Activated T-helper 17 cell treated with anti-CD3 and anti-CD28 coated beads, Interleukin-2, amount 50 U/mL, for 72 hours (primary cell): ENCODE results near the gene WNT7B. TPM values are rescaled to one million over a fixed set of nuclear protein-coding genes. Genes with fewer than 3 reads are reported as not detected.
A peak's percentile ranks its signal among the peaks of the same experiment; 100 is the strongest.

Experiments used
- ATAC-seq: fragments of 150-1000 bp; cut with Tn5 transposase; replicated peaks from 2 replicates; pipeline ENCODE4 v1.10.0; 2021; ENCODE audit warnings: mild to moderate bottlenecking, moderate library complexity
- H3K27ac Mint-ChIP-seq: one replicate; pipeline ENCODE4 v1.8.0; 2022; ENCODE audit warnings: mixed read lengths
- H3K27me3 Mint-ChIP-seq: one replicate; pipeline ENCODE4 v1.8.0; 2022; ENCODE audit warnings: mixed read lengths
- H3K36me3 Mint-ChIP-seq: one replicate; pipeline ENCODE4 v1.8.0; 2022; ENCODE audit warnings: low read depth, mild to moderate bottlenecking, mixed read lengths
- H3K4me1 Mint-ChIP-seq: one replicate; pipeline ENCODE4 v1.8.0; 2022; ENCODE audit warnings: mixed read lengths
- H3K4me3 Mint-ChIP-seq: one replicate; pipeline ENCODE4 v1.8.0; 2022; ENCODE audit warnings: mild to moderate bottlenecking, mixed read lengths
- H3K9me3 Mint-ChIP-seq: one replicate; pipeline ENCODE4 v1.8.0; 2022; ENCODE audit warnings: mixed read lengths
- total RNA-seq, 2 donors: library from RNA; stranded (reverse); gene quantifications; one replicate each; pipeline ENCODE4 v1.2.3, GENCODE V29; 2022

WNT7B gene
- total RNA-seq, 2 donors from 2014 or later = not detected

GRCh38 chr22:46002757-46003270 lies 25.9 kb upstream of the WNT7B start:
- Mint-ChIP-seq H3K27me3 (peaks cover 6% of the 10 kb centered on the region), H3K4me1 (no peaks in the 10 kb centered on the region), H3K4me3 (no peak overlapping the region), H3K9me3 (no peaks in the 10 kb centered on the region), H3K36me3 (no peaks in the 10 kb centered on the region), H3K27ac (no peak overlapping the region)
- no peak for ATAC-seq

- no peaks in the 10 kb centered on the region for H3K9me3 Mint-ChIP-seq
- H3K4me1 Mint-ChIP-seq = no peaks in the 10 kb centered on the region
- H3K27ac Mint-ChIP-seq = no peak overlapping the region
- H3K27me3 Mint-ChIP-seq = peaks cover 6% of the 10 kb centered on the region
- no peaks in the 10 kb centered on the region for H3K36me3 Mint-ChIP-seq
- H3K4me3 Mint-ChIP-seq = no peak overlapping the region
- ATAC-seq = no peak
These were observed 24.6 kb upstream of the WNT7B start for GRCh38 chr22:46001426-46002106.

- H3K27me3 Mint-ChIP-seq = peaks cover 6% of the 10 kb centered on the region
- no peak for ATAC-seq
- no peak overlapping the region for H3K4me3 Mint-ChIP-seq
- no peaks in the 10 kb centered on the region for H3K36me3 Mint-ChIP-seq
- no peak overlapping the region for H3K27ac Mint-ChIP-seq
- H3K4me1 Mint-ChIP-seq = no peaks in the 10 kb centered on the region
- no peaks in the 10 kb centered on the region for H3K9me3 Mint-ChIP-seq
These were observed 24.1 kb upstream of the WNT7B start for GRCh38 chr22:46001046-46001425.

GRCh38 chr22:46000081-46001027 lies 23.4 kb upstream of the WNT7B start:
- Mint-ChIP-seq H3K36me3 (no peaks in the 10 kb centered on the region), H3K4me1 (no peaks in the 10 kb centered on the region), H3K27ac (no peak overlapping the region), H3K27me3 (peaks cover 6% of the 10 kb centered on the region), H3K9me3 (no peaks in the 10 kb centered on the region), H3K4me3 (no peak overlapping the region)
- ATAC-seq = no peak

- Mint-ChIP-seq H3K9me3 (no peaks in the 10 kb centered on the region), H3K27me3 (peaks cover 6% of the 10 kb centered on the region), H3K27ac (no peak overlapping the region), H3K4me1 (no peaks in the 10 kb centered on the region), H3K36me3 (no peaks in the 10 kb centered on the region), H3K4me3 (no peak overlapping the region)
- no peak for ATAC-seq
These were observed 22.5 kb upstream of the WNT7B start for GRCh38 chr22:45999379-45999971.

GRCh38 chr22:45998638-45999378 lies 21.8 kb upstream of the WNT7B start:
- Mint-ChIP-seq H3K36me3 (no peaks in the 10 kb centered on the region), H3K27me3 (peaks cover 6% of the 10 kb centered on the region), H3K27ac (no peak overlapping the region), H3K4me3 (no peak overlapping the region), H3K4me1 (no peaks in the 10 kb centered on the region), H3K9me3 (no peaks in the 10 kb centered on the region)
- no peak for ATAC-seq

- Mint-ChIP-seq H3K4me3 (no peak overlapping the region), H3K4me1 (no peaks in the 10 kb centered on the region), H3K36me3 (no peaks in the 10 kb centered on the region), H3K27ac (no peak overlapping the region), H3K27me3 (peaks cover 9% of the 10 kb centered on the region), H3K9me3 (no peaks in the 10 kb centered on the region)
- no peak for ATAC-seq
These were observed 21.0 kb upstream of the WNT7B start for GRCh38 chr22:45997777-45998637.

- Mint-ChIP-seq H3K27me3 (peaks cover 11% of the 10 kb centered on the region), H3K36me3 (no peaks in the 10 kb centered on the region), H3K27ac (no peak overlapping the region), H3K9me3 (no peaks in the 10 kb centered on the region), H3K4me1 (no peaks in the 10 kb centered on the region), H3K4me3 (no peak overlapping the region)
- ATAC-seq = no peak
These were observed 20.3 kb upstream of the WNT7B start for GRCh38 chr22:45997077-45997776.

GRCh38 chr22:45996241-45997076 lies 19.5 kb upstream of the WNT7B start:
- Mint-ChIP-seq H3K36me3 (no peaks in the 10 kb centered on the region), H3K4me1 (no peaks in the 10 kb centered on the region), H3K27ac (no peak overlapping the region), H3K9me3 (no peaks in the 10 kb centered on the region), H3K4me3 (no peak overlapping the region), H3K27me3 (peaks cover 11% of the 10 kb centered on the region)
- ATAC-seq = no peak

GRCh38 chr22:45995405-45996101 lies 18.6 kb upstream of the WNT7B start:
- Mint-ChIP-seq H3K4me1 (no peaks in the 10 kb centered on the region), H3K36me3 (no peaks in the 10 kb centered on the region), H3K9me3 (no peaks in the 10 kb centered on the region), H3K27me3 (peaks cover 11% of the 10 kb centered on the region), H3K27ac (no peak overlapping the region), H3K4me3 (no peak overlapping the region)
- no peak for ATAC-seq

- peak; percentile 80 for ATAC-seq
- Mint-ChIP-seq H3K9me3 (no peaks in the 10 kb centered on the region), H3K27me3 (peaks cover 10% of the 10 kb centered on the region), H3K36me3 (no peaks in the 10 kb centered on the region), H3K4me1 (no peaks in the 10 kb centered on the region), H3K4me3 (no peak overlapping the region), H3K27ac (no peak overlapping the region)
These were observed 17.8 kb upstream of the WNT7B start for GRCh38 chr22:45994491-45995404.
